Ovary (tissue), 3 donors: Measurements from ENCODE around the gene RAF1.

Experiments
- CTCF ChIP-seq, 3 donors: fragments of 450-650 bp in 2 of 3; fragments of 200-600 bp in 1 of 3; IDR thresholded peaks; one replicate each; pipeline versions ENCODE4 v1.5.1 to v1.8.0; 2016 to 2022; ENCODE audit warnings: antibody characterized with exemption in 3 of 3, mild to moderate bottlenecking in 1 of 3
- POLR2A ChIP-seq: fragments of 450-650 bp; IDR thresholded peaks from one replicate; pipeline ENCODE4 v1.6.1; 2017; ENCODE audit warnings: antibody characterized with exemption, mild to moderate bottlenecking, moderate library complexity
- donor health status: DM: no; HTN: no; CAD: no.

- TF ChIP-seq CTCF (IDR thresholded peaks at IDR 0.05) (no peak), POLR2A (no peak)
Measured at GRCh38 chr3:12541625-12542024, 122.3 kb downstream of the RAF1 start.
